Subcutaneous abdominal adipose tissue (tissue), 5 donors: ENCODE data around the gene ARHGAP29.

Source experiments
- H3K27ac ChIP-seq: one replicate; pipeline ENCODE4 v1.7.0; 2013; ENCODE audit warnings: low read depth, mild to moderate bottlenecking, inconsistent platforms, low read length, moderate library complexity
- H3K27me3 ChIP-seq, 5 donors: one replicate each; pipeline ENCODE4 v1.7.0; 2013; ENCODE audit warnings: low read length in 5 of 5, inconsistent platforms in 1 of 5; ENCODE audit not compliant: control insufficient read depth in 5 of 5, insufficient read depth in 4 of 5
- H3K36me3 ChIP-seq, 5 donors: one replicate each; pipeline ENCODE4 v1.7.0; 2013; ENCODE audit warnings: low read length in 5 of 5; ENCODE audit not compliant: control insufficient read depth in 5 of 5, insufficient read depth in 5 of 5
- H3K4me1 ChIP-seq, 5 donors: one replicate each; pipeline ENCODE4 v1.7.0; 2013; ENCODE audit warnings: low read length in 5 of 5, mild to moderate bottlenecking in 3 of 5, moderate library complexity in 1 of 5; ENCODE audit not compliant: control insufficient read depth in 5 of 5, insufficient read depth in 5 of 5
- H3K4me3 ChIP-seq, 5 donors: one replicate each; pipeline ENCODE4 v1.7.0; 2013; ENCODE audit warnings: low read length in 5 of 5, low read depth in 1 of 5
- H3K9ac ChIP-seq, 5 donors: one replicate each; pipeline ENCODE4 v1.7.0; 2013; ENCODE audit warnings: low read length in 5 of 5, mild to moderate bottlenecking in 4 of 5, moderate library complexity in 3 of 5
- H3K9me3 ChIP-seq, 5 donors: one replicate each; pipeline ENCODE4 v1.7.0; 2013; ENCODE audit warnings: low read length in 5 of 5; ENCODE audit not compliant: control insufficient read depth in 5 of 5
- donor health status: healthy.
- donor health status: healthy.
- donor health status: healthy.
- donor health status: healthy.
- donor health status: healthy.

ARHGAP29 gene

DNA sequence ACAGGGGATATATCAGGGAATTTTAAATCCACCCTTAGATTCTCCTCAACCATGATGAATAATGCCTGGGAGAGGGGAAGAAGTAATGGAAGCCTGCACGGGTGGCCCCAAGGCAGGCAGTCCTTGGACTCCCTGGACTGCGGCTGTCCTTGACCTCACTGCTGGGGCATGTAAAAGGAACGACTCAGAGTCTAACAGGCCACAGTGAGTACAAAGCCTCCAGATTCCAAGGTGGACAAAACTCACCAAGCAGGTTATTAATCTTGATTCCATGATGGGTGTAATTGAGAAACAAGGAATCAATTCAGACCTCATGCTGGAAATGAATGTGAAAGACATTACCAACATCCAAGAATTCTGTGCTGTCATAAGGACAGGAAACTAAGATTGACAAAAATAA lies 13.0 kb upstream of the ARHGAP29 start:
- Histone ChIP-seq H3K36me3 (no peaks in the 10 kb centered on the region), H3K9ac (no peak overlapping the region), H3K4me3 (no peak overlapping the region), H3K4me1 (peaks cover 2 to 28% (median 18%) of the 10 kb centered on the region in 5 donors), H3K9me3 (no peaks in the 10 kb centered on the region), H3K27me3 (no peaks in the 10 kb centered on the region), H3K27ac (no peak overlapping the region)

DNA sequence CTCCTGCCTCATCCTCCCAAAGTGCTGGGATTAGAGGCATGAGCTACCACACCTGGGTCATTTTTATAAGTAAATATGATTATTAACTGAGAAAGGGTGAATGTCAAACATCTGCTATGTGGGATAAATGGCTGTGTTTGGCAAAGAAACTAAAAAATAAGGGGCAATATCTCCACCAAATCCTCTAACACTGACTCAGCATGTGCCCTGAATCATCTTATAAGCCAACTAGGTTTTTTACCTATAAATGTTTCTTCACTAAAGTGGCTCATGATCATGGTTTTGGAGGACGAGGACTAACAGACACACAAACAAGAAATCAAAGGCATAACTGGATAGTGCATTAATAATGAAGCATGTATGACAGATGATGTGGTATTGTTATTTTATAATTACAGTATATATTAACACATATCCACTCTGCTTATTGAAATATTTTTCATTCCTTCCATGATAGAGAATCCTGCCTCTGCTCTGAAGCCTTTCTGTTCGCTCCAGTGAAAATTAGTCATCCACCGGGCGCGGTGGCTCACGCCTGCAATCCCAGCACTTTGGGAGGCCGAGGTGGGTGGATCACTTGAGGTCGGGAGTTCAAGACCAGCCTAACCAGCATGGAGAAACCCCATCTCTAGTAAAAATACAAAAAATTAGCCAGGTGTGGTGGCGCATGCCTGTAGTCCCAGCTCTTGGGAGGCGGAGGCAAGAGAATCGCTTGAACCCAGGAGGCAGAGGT lies 11.7 kb upstream of the ARHGAP29 start:
- Histone ChIP-seq H3K27ac (no peak overlapping the region), H3K27me3 (no peaks in the 10 kb centered on the region), H3K4me1 (peaks cover 2 to 16% (median 14%) of the 10 kb centered on the region in 5 donors), H3K9me3 (peaks cover 0 to 6% (median 0%) of the 10 kb centered on the region in 5 donors), H3K9ac (no peak overlapping the region), H3K4me3 (no peak overlapping the region), H3K36me3 (no peaks in the 10 kb centered on the region)

DNA sequence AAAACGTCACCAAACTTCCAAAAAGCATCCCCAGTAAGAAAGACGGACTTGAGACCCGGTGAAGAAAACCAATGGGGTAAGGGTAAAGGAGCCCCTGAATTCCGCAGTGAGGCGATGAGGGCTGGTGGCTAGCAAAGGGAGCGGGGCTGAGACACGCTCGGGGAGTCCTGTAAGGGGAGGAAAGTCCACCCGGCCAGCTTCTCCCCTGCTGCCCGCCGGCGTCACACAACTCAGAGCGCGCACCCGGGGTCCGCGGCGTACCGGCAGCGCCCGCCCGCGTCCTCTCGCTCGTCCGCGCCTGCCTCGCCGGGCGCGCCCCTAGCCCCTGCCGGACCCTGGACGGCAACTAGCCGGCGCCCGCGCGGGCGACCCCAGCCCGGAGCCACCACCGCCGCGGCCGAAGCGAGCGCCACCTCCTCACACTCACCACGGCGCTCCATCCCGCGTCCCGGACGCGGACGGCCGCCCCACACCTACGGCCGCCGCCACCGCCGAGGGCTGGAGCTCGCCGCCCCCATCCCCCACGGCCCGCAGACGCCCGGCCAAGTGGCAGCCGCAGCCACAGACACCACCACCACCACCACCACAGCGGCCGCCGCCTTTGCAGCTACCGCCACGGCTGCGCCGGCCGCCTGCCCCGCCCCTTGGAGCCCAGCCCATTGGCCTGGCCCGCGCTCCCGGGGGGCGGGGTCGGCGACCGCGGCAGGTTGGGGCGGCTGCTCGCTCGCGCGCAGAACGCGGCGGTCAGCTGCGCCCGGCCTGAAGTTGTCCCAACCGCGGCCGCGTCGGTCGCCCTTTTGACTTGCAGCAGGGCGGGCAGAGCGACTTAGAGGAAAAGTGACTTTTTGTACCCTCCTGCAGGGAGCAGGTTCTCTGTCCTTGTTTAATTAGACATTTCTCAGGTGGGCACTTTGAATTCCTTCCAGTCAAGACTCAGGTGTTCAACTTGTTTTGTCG lies 10.0 kb upstream of the ARHGAP29 start:
- Histone ChIP-seq H3K4me1 (peaks cover 2 to 16% (median 13%) of the 10 kb centered on the region in 5 donors), H3K9ac (peak overlapping the region; percentile 22 to 77 (median 63)), H3K4me3 (peak overlapping the region; percentile 72 to 94 (median 79)), H3K9me3 (peaks cover 0 to 7% (median 4%) of the 10 kb centered on the region in 5 donors), H3K27ac (peak overlapping the region; percentile 69), H3K36me3 (no peaks in the 10 kb centered on the region), H3K27me3 (no peaks in the 10 kb centered on the region)

DNA sequence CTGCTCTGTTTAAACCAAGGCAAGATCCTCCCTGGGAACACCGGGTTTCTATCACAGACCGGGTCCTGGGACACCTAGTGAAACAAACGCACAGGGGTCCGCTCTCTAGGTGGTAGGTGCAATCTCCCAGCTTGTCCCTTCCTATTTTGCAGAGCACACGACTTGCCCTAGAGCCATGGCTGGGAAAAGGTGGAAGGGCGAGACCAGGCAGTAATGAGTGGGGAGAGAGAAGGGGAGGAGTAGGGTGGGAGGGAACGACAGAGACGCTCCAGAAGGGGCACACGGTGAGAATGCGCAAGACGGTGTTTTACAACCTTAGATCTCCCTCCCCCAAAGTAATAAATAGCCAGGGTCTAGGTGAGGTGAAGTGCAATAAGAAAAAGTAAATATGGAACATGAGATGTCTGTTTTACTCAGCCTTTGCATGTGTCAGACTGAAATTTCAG lies 9.3 kb upstream of the ARHGAP29 start:
- no peaks in the 10 kb centered on the region for H3K36me3 ChIP-seq
- peaks cover 0 to 10% (median 4%) of the 10 kb centered on the region in 5 donors for H3K9me3 ChIP-seq
- H3K9ac ChIP-seq: peak overlapping the region; percentile 22 to 77 (median 63)
- peak overlapping the region; percentile 72 to 94 (median 79) for H3K4me3 ChIP-seq
- H3K27me3 ChIP-seq: no peaks in the 10 kb centered on the region
- peak overlapping the region; percentile 69 for H3K27ac ChIP-seq
- peaks cover 2 to 16% (median 13%) of the 10 kb centered on the region in 5 donors for H3K4me1 ChIP-seq

DNA sequence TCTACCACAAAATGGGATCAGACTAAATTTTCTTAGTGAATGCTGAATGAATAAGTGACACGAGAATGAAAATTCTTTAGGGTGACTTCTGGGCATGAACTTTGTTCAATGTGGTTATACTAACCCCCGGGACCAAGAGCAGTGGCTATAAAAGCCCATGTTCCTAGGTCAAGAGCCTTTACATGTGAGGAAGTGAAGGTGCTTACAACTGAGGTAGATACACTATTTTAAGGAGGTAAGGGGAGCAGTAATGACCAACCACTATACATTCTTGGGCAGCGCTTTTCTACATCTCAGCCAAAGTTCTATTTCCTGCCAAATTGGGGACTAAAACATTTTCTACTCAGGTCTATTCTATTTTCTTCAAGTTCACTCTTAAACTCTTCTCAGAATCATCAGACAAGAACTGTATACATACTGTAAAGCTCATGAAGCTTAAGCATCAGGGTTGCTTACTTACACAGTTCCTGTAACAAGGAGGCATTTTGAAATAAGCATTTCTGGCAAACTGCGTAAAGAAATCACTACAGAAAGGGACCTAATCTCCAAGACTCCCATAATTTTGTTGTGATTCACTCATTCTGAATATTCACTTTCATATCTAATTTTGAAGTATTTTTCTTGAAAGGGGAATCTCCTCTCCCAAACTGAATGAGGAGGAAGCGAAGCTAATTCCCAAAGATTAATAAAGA lies 8.5 kb upstream of the ARHGAP29 start:
- Histone ChIP-seq H3K4me1 (peaks cover 2 to 16% (median 13%) of the 10 kb centered on the region in 5 donors), H3K27me3 (no peaks in the 10 kb centered on the region), H3K9ac (peak overlapping the region in 2 of 5 donors; percentile 14 to 77), H3K4me3 (peak overlapping the region in 3 of 5 donors; percentile 72 to 94 (median 79)), H3K36me3 (no peaks in the 10 kb centered on the region), H3K27ac (peak overlapping the region; percentile 69), H3K9me3 (peaks cover 0 to 10% (median 4%) of the 10 kb centered on the region in 5 donors)

DNA sequence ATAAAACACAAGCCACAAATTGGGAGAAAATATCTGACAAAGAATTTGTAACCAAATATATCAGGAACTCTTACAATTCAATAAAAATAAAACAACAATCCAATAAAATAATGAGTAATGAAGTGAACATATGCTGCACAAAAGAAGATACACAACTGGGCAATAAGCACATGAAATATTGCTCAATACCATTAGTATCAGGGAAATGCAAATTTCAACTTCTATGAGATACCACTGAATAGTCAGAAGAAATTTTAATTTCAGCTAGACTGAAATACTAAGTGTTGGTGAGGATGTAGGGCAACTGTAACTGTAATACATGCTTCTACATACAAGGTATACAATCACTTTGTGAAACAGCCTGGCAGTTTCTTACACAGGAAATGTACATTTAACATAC lies 7.4 kb upstream of the ARHGAP29 start:
- H3K27ac ChIP-seq: no peak overlapping the region
- H3K4me1 ChIP-seq: peaks cover 2 to 16% (median 13%) of the 10 kb centered on the region in 5 donors
- no peak overlapping the region for H3K9ac ChIP-seq
- peak overlapping the region in 1 of 5 donors; percentile 79 for H3K4me3 ChIP-seq
- no peaks in the 10 kb centered on the region for H3K27me3 ChIP-seq
- no peaks in the 10 kb centered on the region for H3K36me3 ChIP-seq
- peaks cover 0 to 10% (median 4%) of the 10 kb centered on the region in 5 donors for H3K9me3 ChIP-seq

DNA sequence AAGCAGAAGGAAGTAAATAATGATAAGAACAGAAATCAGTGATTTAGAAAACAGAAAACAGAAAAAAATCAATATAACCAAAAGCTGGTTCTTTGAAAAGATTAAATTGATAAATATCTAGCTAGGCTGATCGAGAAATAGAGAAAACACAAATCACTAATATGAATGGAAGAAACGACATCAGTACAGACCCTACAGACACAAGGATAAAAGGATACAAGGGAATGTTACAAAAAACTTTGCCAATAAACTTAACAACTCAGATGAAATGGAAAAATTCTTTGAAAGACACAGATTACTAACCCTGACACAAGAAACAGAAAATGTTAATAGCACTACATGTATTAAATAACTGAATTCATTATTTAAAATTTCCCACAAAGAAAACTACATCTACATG lies 6.3 kb upstream of the ARHGAP29 start:
- no peaks in the 10 kb centered on the region for H3K36me3 ChIP-seq
- H3K27me3 ChIP-seq: no peaks in the 10 kb centered on the region
- H3K4me1 ChIP-seq: peaks cover 2 to 16% (median 13%) of the 10 kb centered on the region in 5 donors
- no peak overlapping the region for H3K9ac ChIP-seq
- no peak overlapping the region for H3K27ac ChIP-seq
- H3K9me3 ChIP-seq: peaks cover 0 to 10% (median 4%) of the 10 kb centered on the region in 5 donors
- H3K4me3 ChIP-seq: no peak overlapping the region

DNA sequence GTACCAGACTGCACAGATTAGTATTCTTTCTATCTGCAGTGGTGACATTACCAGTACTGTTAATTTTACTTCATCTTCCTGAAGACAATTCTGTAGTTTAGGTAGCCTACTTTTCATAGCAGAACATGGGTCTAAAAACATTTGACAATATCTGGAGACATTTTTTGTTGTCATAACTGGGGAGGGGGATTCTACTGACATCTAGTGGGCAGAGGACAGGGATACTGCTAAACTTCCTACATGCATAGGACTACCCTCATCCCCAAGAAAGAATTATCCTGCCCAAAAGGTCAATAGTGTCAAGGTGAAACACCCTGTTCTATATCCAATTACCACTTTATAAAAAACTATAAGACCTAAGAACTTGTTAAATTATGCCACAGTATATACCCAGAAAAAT lies 3.4 kb upstream of the ARHGAP29 start:
- Histone ChIP-seq H3K4me1 (peaks cover 0 to 20% (median 17%) of the 10 kb centered on the region in 5 donors), H3K4me3 (no peak overlapping the region), H3K27me3 (no peaks in the 10 kb centered on the region), H3K36me3 (no peaks in the 10 kb centered on the region), H3K9me3 (peaks cover 0 to 10% (median 4%) of the 10 kb centered on the region in 5 donors), H3K27ac (no peak overlapping the region), H3K9ac (no peak overlapping the region)

DNA sequence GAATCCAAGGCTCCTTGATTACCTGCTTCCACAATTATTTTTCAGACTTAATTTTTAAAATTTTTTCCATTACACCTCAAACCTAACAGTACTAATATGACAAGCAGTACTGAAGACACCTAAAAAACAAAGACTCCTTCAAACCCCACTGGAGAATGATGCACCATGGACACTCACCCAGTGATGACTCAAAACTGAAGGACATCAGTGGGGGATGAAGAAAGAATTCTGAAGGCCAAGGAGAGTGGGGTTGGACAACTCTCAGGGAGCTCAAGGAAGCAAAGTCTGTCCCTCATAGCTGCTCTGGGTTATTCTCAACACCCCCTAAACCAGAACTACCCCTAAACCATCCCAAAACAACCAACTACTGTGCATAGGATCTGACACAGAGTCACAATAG lies 2.4 kb upstream of the ARHGAP29 start:
- H3K36me3 ChIP-seq: no peaks in the 10 kb centered on the region
- H3K4me1 ChIP-seq: peaks cover 0 to 29% (median 23%) of the 10 kb centered on the region in 5 donors
- H3K27me3 ChIP-seq: no peaks in the 10 kb centered on the region
- peaks cover 0 to 10% (median 4%) of the 10 kb centered on the region in 5 donors for H3K9me3 ChIP-seq
- H3K9ac ChIP-seq: no peak overlapping the region
- no peak overlapping the region for H3K4me3 ChIP-seq
- no peak overlapping the region for H3K27ac ChIP-seq
